ENCODE results near the gene GYPC. TPM values are rescaled to one million over a fixed set of nuclear protein-coding genes. Genes with fewer than 3 reads are reported as not detected.

Gene GYPC
- total RNA-seq, 1 experiment from 2014 or later = 13.6 TPM

GRCh38 chr2:126736133-126736874 lies 80.3 kb downstream of the GYPC start:
- H3K27ac Mint-ChIP-seq = no peak overlapping the region
- H3K27me3 ChIP-seq (ENCODE audit: insufficient read depth, low read length) = no peaks in the 10 kb centered on the region
- WGBS (ENCODE audit: extremely low coverage, insufficient read length, low lambda C conversion rate) = no CpG with 5 or more reads among the region's 8 CpGs

More at GRCh38 chr2:126736133-126736874, 80.3 kb downstream of the GYPC start:
- Histone ChIP-seq H2BK5ac (ENCODE audit: insufficient read length, low read length) (no peak overlapping the region), H3K27ac (ENCODE audit: insufficient read length, low read depth, low read length) (no peak overlapping the region), H3K4me2 (ENCODE audit: insufficient read depth, insufficient read length, low read length) (no peak overlapping the region), H3T11ph (ENCODE audit: low read length) (no peak overlapping the region), H3K79me1 (ENCODE audit: insufficient read depth, low read depth, low read length, poor library complexity, severe bottlenecking) (no peaks in the 10 kb centered on the region), H2BK12ac (ENCODE audit: insufficient read length, low read depth, low read length) (no peak overlapping the region), H4K20me1 (ENCODE audit: control insufficient read depth, insufficient read depth, insufficient read length) (no peaks in the 10 kb centered on the region), H2BK15ac (ENCODE audit: low read depth, low read length) (no peak overlapping the region), H3K18ac (ENCODE audit: insufficient read length, low read depth, low read length) (no peak overlapping the region), H2AFZ (ENCODE audit: low read length) (no peak overlapping the region), H3K4ac (ENCODE audit: low read depth, low read length) (no peak overlapping the region), H3K56ac (ENCODE audit: insufficient read length, low read depth, low read length) (no peak overlapping the region), H3K23me2 (ENCODE audit: insufficient read length, low read depth, low read length, poor library complexity, severe bottlenecking) (no peaks in the 10 kb centered on the region), H2AK5ac (ENCODE audit: insufficient read length, low read length) (no peak overlapping the region), H4K91ac (ENCODE audit: insufficient read length, low read depth, low read length) (no peak overlapping the region), H4K5ac (ENCODE audit: insufficient read length, low read depth, low read length) (no peak overlapping the region), H2BK120ac (ENCODE audit: low read depth, low read length, poor library complexity, severe bottlenecking) (no peak overlapping the region), H3K4me1 (ENCODE audit: insufficient read depth, low read length) (no peaks in the 10 kb centered on the region), H4K8ac (replicated peaks; ENCODE audit: insufficient read length, low read depth, low read length) (no peak overlapping the region), H3K79me2 (ENCODE audit: insufficient read depth, low read length) (no peaks in the 10 kb centered on the region), H3K9ac (ENCODE audit: extremely low read depth, insufficient read length, low read length) (no peak overlapping the region), H2BK20ac (ENCODE audit: low read depth, low read length, poor library complexity, severe bottlenecking) (no peak overlapping the region), H3K23ac (ENCODE audit: insufficient read length, low read depth, low read length) (no peak overlapping the region), H3K9me3 (ENCODE audit: control insufficient read depth, low read depth, low read length) (no peaks in the 10 kb centered on the region), H3K14ac (ENCODE audit: insufficient read depth, low read length) (no peak overlapping the region)
- no peaks in the 10 kb centered on the region for H3K36me3 Mint-ChIP-seq (ENCODE audit: insufficient read depth in 1 of 3, low read depth in 3 of 3)
- H3K4me1 Mint-ChIP-seq = no peaks in the 10 kb centered on the region
- H3K9me3 Mint-ChIP-seq = peaks cover 0 to under 1% of the 10 kb centered on the region in 2 experiments; a peak in 1 of 5 replicates
- H3K4me3 Mint-ChIP-seq = no peak overlapping the region
- TF ChIP-seq, protein P1, sequence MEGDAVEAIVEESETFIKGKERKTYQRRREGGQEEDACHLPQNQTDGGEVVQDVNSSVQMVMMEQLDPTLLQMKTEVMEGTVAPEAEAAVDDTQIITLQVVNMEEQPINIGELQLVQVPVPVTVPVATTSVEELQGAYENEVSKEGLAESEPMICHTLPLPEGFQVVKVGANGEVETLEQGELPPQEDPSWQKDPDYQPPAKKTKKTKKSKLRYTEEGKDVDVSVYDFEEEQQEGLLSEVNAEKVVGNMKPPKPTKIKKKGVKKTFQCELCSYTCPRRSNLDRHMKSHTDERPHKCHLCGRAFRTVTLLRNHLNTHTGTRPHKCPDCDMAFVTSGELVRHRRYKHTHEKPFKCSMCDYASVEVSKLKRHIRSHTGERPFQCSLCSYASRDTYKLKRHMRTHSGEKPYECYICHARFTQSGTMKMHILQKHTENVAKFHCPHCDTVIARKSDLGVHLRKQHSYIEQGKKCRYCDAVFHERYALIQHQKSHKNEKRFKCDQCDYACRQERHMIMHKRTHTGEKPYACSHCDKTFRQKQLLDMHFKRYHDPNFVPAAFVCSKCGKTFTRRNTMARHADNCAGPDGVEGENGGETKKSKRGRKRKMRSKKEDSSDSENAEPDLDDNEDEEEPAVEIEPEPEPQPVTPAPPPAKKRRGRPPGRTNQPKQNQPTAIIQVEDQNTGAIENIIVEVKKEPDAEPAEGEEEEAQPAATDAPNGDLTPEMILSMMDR (conservative IDR thresholded peaks at IDR 0.05) = no peak
- DNase-seq = no peak
- peaks cover 3% of the 10 kb centered on the region; the same call in 1 of the 2 replicates for H3K27me3 Mint-ChIP-seq (ENCODE audit: low read depth)
